ENCODE results near the gene NOP9.

DNA sequence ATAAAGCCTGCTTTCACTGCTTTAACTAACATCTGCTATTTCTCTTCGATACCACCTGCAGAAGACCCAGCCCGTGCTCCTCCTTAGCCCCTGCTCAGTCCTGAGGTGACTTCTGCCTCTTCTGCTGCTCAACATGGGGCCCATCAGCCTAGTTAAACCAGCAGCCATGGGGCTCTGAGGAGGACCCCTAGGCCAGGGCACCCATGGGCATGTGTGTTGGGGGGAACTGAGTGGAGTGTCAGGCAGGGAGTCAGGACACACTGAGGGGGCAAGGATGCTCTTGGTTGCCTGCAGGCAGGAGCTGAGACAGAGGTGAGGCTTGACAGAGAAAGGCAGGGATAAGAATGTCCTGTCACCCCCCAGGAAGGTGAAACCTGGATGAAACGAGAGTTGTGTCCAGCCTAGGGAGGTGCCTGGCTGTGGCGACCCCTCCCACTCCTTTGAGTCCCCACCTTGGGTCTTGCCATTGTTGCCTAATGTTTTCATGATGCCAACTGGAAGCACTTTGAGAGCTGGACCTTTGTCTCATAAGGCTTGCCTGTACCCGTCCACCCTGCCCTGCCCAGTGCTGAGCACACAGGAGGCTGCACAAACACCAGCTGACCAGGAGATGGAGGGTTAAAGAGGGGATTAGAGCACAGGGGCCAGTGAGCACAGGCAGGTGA, 15.7 kb upstream of the NOP9 start:
- TF ChIP-seq CTCF (conservative IDR thresholded peaks at IDR 0.05; ENCODE audit: low read length) = no peak
- no peak for TF ChIP-seq EZH2phosphoT487 (IDR thresholded peaks at IDR 0.05; ENCODE audit: borderline replicate concordance)
